ENCODE measurements around the gene LDLRAD4.

DNA sequence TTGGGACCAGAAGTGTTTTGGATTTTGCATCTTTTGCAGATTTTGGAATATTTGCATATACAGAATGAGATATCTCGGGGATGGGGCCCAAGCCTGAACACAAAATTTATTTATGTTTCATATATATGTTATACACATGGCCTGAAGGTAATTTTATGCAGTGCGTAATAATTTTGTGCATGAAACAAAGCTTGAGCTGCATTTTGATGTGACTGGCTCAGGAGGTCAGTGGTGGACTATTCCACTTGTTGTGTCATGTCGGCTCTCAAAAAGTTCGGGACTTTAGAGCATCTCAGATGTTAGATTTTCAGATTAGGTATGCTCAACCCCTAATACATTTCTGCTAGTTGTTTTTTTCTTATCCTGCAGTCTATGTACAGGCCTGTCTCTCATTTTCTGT lies 362.4 kb downstream of the LDLRAD4 start:
- TF ChIP-seq, protein P1, sequence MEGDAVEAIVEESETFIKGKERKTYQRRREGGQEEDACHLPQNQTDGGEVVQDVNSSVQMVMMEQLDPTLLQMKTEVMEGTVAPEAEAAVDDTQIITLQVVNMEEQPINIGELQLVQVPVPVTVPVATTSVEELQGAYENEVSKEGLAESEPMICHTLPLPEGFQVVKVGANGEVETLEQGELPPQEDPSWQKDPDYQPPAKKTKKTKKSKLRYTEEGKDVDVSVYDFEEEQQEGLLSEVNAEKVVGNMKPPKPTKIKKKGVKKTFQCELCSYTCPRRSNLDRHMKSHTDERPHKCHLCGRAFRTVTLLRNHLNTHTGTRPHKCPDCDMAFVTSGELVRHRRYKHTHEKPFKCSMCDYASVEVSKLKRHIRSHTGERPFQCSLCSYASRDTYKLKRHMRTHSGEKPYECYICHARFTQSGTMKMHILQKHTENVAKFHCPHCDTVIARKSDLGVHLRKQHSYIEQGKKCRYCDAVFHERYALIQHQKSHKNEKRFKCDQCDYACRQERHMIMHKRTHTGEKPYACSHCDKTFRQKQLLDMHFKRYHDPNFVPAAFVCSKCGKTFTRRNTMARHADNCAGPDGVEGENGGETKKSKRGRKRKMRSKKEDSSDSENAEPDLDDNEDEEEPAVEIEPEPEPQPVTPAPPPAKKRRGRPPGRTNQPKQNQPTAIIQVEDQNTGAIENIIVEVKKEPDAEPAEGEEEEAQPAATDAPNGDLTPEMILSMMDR (conservative IDR thresholded peaks at IDR 0.05; ENCODE audit: low read depth in 2 of 2) = no peak
- TF ChIP-seq EZH2 (IDR thresholded peaks at IDR 0.05; ENCODE audit: low read depth, unreplicated experiment) (no peak), CREB1 (CRISPR knock-in tag; IDR thresholded peaks at IDR 0.05; ENCODE audit: low read depth) (no peak), POLR2AphosphoS5 (IDR thresholded peaks at IDR 0.05; ENCODE audit: low read depth) (no peak), EZH2phosphoT487 (IDR thresholded peaks at IDR 0.05; ENCODE audit: unreplicated experiment) (no peak), REST (IDR thresholded peaks at IDR 0.05; ENCODE audit: unreplicated experiment) (no peak), NANOG (IDR thresholded peaks at IDR 0.05; ENCODE audit: borderline replicate concordance) (no peak), ZNF331 (CRISPR knock-in tag; IDR thresholded peaks at IDR 0.05; ENCODE audit: low read depth) (no peak), STAT1 (IDR thresholded peaks at IDR 0.05; ENCODE audit: unreplicated experiment) (no peak), JUNB (IDR thresholded peaks at IDR 0.05; ENCODE audit: unreplicated experiment) (no peak), ZNF114 (CRISPR knock-in tag; IDR thresholded peaks at IDR 0.05) (no peak)
- TF ChIP-seq, protein P2, sequence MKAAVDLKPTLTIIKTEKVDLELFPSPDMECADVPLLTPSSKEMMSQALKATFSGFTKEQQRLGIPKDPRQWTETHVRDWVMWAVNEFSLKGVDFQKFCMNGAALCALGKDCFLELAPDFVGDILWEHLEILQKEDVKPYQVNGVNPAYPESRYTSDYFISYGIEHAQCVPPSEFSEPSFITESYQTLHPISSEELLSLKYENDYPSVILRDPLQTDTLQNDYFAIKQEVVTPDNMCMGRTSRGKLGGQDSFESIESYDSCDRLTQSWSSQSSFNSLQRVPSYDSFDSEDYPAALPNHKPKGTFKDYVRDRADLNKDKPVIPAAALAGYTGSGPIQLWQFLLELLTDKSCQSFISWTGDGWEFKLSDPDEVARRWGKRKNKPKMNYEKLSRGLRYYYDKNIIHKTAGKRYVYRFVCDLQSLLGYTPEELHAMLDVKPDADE (IDR thresholded peaks at IDR 0.05) = no peak

All from GM23338 (cell line).